Loucy (cell line): ENCODE data around the gene FOXA1.

Experiments
- H2AFZ ChIP-seq: fragments of 200-600 bp; sonication (generic); 2 replicates; pipeline ENCODE4 v1.6.0; 2016; ENCODE audit warnings: antibody characterized with exemption, mild to moderate bottlenecking, low read length, moderate library complexity
- H3F3A ChIP-seq: fragments of 200-600 bp; 2 replicates; pipeline ENCODE4 v1.6.0; 2016; ENCODE audit warnings: antibody characterized with exemption, low read depth, mild to moderate bottlenecking
- H3K27me3 ChIP-seq: fragments of 200-600 bp; sonication (generic); 2 replicates; pipeline ENCODE4 v1.6.1; 2014; ENCODE audit warnings: low read length, mild to moderate bottlenecking; ENCODE audit not compliant: insufficient read depth, poor library complexity, severe bottlenecking
- H3K36me3 ChIP-seq: fragments of 200-600 bp; sonication (generic); 2 replicates; pipeline ENCODE4 v1.6.1; 2016; ENCODE audit warnings: low read length; ENCODE audit not compliant: insufficient read depth
- H3K4me1 ChIP-seq: fragments of 200-600 bp; sonication (generic); 2 replicates; pipeline ENCODE4 v1.5.1; 2014; ENCODE audit warnings: low read length, mild to moderate bottlenecking; ENCODE audit not compliant: insufficient read depth, poor library complexity, severe bottlenecking
- H3K4me2 ChIP-seq: fragments of 200-600 bp; sonication (generic); 2 replicates; pipeline ENCODE4 v1.6.0; 2014; ENCODE audit warnings: antibody characterized with exemption, low read length, low read depth, mild to moderate bottlenecking; ENCODE audit not compliant: poor library complexity, severe bottlenecking
- H3K4me3 ChIP-seq: fragments of 200-600 bp; sonication (generic); 2 replicates; pipeline ENCODE4 v1.5.1; 2014; ENCODE audit warnings: low read length, mild to moderate bottlenecking, mixed read lengths; ENCODE audit not compliant: poor library complexity, severe bottlenecking
- H3K79me2 ChIP-seq: fragments of 200-600 bp; sonication (generic); 2 replicates; pipeline ENCODE4 v1.6.1; 2014; ENCODE audit warnings: low read length; ENCODE audit not compliant: insufficient read depth
- H3K9ac ChIP-seq: fragments of 200-600 bp; sonication (generic); 2 replicates; pipeline ENCODE4 v1.6.0; 2014; ENCODE audit warnings: mild to moderate bottlenecking, low read depth, low read length, moderate library complexity; ENCODE audit not compliant: poor library complexity, severe bottlenecking
- H3K9me2 ChIP-seq: fragments of 200-600 bp; sonication (generic); replicated peaks from 2 replicates; pipeline ENCODE4 v1.6.1; 2016; ENCODE audit warnings: low read depth, low read length, mixed read lengths
- H3K9me3 ChIP-seq: fragments of 200-600 bp; sonication (generic); 2 replicates; pipeline ENCODE4 v1.6.1; 2014; ENCODE audit warnings: mild to moderate bottlenecking, antibody characterized with exemption, low read length, low read depth; ENCODE audit not compliant: insufficient read depth
- H4K20me1 ChIP-seq: fragments of 200-600 bp; sonication (generic); 2 replicates; pipeline ENCODE4 v1.6.0; 2014; ENCODE audit warnings: antibody characterized with exemption, low read length, mild to moderate bottlenecking; ENCODE audit not compliant: insufficient read depth, poor library complexity, severe bottlenecking
- EZH2phosphoT487 ChIP-seq: fragments of 200-600 bp; IDR thresholded peaks from 2 replicates; pipeline ENCODE4 v1.6.1; 2018; ENCODE audit warnings: antibody characterized with exemption, mild to moderate bottlenecking, moderate library complexity, borderline replicate concordance
- TF ChIP-seq, protein P1 (sequence below): fragments of 200-600 bp; sonication (generic); conservative IDR thresholded peaks from 2 replicates; pipeline ENCODE4 v1.5.1; 2014; ENCODE audit warnings: mild to moderate bottlenecking, antibody characterized with exemption, low read length

Gene FOXA1

DNA sequence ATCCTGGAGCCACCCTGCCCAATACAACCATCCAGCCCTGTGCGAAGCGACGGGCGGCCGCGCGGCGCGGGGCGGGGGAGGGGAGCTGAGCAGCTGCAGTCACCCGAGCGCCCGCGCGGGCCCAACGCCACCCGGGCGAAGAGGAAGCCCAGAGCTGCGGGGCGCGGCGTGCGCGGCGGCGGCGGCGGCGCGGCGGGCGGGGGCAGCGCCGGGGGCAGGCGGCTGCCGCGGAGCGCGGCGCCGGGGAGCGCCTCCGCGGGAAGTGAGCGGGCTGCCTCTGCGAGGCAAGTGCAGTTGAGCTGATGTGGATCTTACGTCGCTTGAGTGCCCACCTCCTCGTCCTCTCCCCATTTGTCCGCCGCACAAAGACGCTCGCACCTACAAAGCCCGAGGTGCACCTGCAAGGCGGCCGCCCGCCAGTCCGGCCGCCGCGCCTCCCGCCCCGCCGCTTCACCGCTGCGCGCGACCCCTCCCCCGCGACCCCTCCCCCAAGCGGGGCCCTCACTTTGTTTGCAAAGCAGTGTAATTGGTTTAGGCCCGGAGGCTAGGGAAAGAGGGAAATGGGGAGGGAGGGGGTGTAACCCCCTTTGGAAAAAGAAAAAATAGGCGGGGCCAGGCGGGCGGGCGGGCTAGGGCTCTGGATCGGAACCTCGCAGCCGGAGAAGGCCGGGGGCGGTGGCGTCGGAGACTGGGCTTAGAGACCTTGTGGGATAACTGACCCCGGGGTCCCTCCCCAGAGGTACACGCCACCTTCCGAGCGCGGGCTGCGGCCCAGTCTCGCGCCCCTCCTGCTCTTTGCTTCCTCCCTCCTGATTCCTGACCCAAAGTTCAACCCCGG, at the start of gene FOXA1, which contains the start of gene TTC6:
Gene FOXA1 (minus strand): TSS at position 279 of the 838 bp plus-strand sequence. CDS start 277 bp downstream, at position 2.
Gene TTC6 (plus strand): TSS at position 659 of the 838 bp plus-strand sequence. CDS start 26,436 bp downstream, outside the sequence.
- Histone ChIP-seq H3K4me2 (no peak within 1 kb of the TSS), H3K4me3 (no peak within 1 kb of the TSS), H4K20me1 (no peaks in the 10 kb centered on the region), H3K9ac (no peak within 1 kb of the TSS), H3K9me2 (no peaks in the 10 kb centered on the region), H3K9me3 (no peaks in the 10 kb centered on the region), H3F3A (no peaks in the 10 kb centered on the region), H3K36me3 (no peaks in the 10 kb centered on the region), H3K27me3 (no peaks in the 10 kb centered on the region), H3K79me2 (no peaks in the 10 kb centered on the region), H3K4me1 (no peaks in the 10 kb centered on the region), H2AFZ (no peak within 1 kb of the TSS)
- TF ChIP-seq EZH2phosphoT487 = no peak
- TF ChIP-seq, protein P1, sequence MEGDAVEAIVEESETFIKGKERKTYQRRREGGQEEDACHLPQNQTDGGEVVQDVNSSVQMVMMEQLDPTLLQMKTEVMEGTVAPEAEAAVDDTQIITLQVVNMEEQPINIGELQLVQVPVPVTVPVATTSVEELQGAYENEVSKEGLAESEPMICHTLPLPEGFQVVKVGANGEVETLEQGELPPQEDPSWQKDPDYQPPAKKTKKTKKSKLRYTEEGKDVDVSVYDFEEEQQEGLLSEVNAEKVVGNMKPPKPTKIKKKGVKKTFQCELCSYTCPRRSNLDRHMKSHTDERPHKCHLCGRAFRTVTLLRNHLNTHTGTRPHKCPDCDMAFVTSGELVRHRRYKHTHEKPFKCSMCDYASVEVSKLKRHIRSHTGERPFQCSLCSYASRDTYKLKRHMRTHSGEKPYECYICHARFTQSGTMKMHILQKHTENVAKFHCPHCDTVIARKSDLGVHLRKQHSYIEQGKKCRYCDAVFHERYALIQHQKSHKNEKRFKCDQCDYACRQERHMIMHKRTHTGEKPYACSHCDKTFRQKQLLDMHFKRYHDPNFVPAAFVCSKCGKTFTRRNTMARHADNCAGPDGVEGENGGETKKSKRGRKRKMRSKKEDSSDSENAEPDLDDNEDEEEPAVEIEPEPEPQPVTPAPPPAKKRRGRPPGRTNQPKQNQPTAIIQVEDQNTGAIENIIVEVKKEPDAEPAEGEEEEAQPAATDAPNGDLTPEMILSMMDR = no peak

DNA sequence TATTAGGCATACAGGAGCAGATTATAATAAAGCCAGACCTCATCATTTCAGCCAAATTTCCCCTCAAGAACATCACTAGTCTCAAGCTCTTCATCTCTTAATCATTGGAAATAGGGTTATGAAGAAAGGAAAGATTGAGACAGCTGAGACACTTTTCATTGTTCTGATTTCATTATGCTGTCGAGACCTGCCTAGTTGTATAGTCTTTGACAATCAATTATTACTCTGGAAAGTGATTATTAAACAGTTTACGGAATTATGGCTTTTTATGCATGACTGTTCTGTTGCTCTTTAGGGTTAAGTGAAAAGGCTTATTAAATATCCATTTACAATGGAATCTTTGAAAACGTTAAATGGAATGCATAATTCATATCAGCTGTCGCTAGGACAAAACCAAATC, 48.7 kb upstream of the FOXA1 start:
- no peaks in the 10 kb centered on the region for H3K79me2 ChIP-seq
- H2AFZ ChIP-seq = no peak overlapping the region
- H3K9me3 ChIP-seq = no peaks in the 10 kb centered on the region
- H3K9me2 ChIP-seq = no peaks in the 10 kb centered on the region
- no peaks in the 10 kb centered on the region for H4K20me1 ChIP-seq
- no peak overlapping the region for H3K4me2 ChIP-seq
- no peaks in the 10 kb centered on the region for H3K27me3 ChIP-seq
- no peak overlapping the region for H3K9ac ChIP-seq
- no peak overlapping the region for H3K4me3 ChIP-seq
- H3K4me1 ChIP-seq = no peaks in the 10 kb centered on the region
- no peaks in the 10 kb centered on the region for H3K36me3 ChIP-seq
- H3F3A ChIP-seq = no peaks in the 10 kb centered on the region
- no peak for TF ChIP-seq EZH2phosphoT487
- TF ChIP-seq, protein P1 = no peak

DNA sequence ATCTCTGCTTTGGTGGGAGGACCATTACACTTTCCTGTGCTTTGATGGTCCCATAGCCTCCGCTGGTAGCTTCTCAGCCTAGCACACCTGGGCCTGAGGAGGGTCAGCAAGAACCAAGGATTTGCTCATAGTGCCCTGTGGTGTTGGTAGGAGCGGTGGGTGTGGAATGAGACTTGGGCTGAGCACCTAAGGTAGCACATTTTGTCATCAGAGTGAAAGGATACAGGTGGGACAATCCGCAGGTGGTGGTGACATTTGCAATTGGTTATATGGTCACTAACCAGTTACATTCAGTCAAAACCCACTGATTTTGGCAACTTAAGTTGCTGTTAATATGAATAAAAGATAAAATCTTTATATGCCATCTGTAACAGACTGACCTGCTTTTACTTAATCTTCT, 47.1 kb upstream of the FOXA1 start:
- Histone ChIP-seq H2AFZ (no peak overlapping the region), H3K79me2 (no peaks in the 10 kb centered on the region), H4K20me1 (no peaks in the 10 kb centered on the region), H3K9me2 (no peaks in the 10 kb centered on the region), H3K4me2 (no peak overlapping the region), H3K27me3 (no peaks in the 10 kb centered on the region), H3K4me1 (no peaks in the 10 kb centered on the region), H3F3A (no peaks in the 10 kb centered on the region), H3K4me3 (no peak overlapping the region), H3K9me3 (no peaks in the 10 kb centered on the region), H3K36me3 (no peaks in the 10 kb centered on the region), H3K9ac (no peak overlapping the region)
- no peak for TF ChIP-seq EZH2phosphoT487
- TF ChIP-seq, protein P1 = no peak
